Kidney epithelial cell (primary cell): ENCODE data around the gene TOMM70. TPM values are rescaled to one million over a fixed set of nuclear protein-coding genes. Genes with fewer than 3 reads are reported as not detected.

ENCODE experiments used
- DNase-seq: peaks from one replicate; pipeline ENCODE4 v3.0.0-alpha.2; 2010; ENCODE audit warnings: low read depth
- H3K27me3 ChIP-seq: 2 replicates; pipeline ENCODE4 v1.6.0; 2011; ENCODE audit warnings: low read length; ENCODE audit not compliant: control insufficient read depth, insufficient read depth
- H3K36me3 ChIP-seq: 2 replicates; pipeline ENCODE4 v1.5.1; 2011; ENCODE audit warnings: low read length; ENCODE audit not compliant: control insufficient read depth, insufficient read depth
- H3K4me3 ChIP-seq: 2 replicates; pipeline ENCODE4 v1.5.1; 2011; ENCODE audit warnings: low read depth, mild to moderate bottlenecking, control low read depth, low read length
- total RNA-seq: library from RNA; depleted of rRNA; stranded (reverse); fragments of >200 nt; gene quantifications from 2 replicates; pipeline ENCODE4 v1.2.3, GENCODE V29; 2015
- TF ChIP-seq, protein P1 (sequence below): IDR thresholded peaks from 2 replicates; pipeline ENCODE4 v1.5.1; 2011; ENCODE audit warnings: mild to moderate bottlenecking, moderate library complexity, low read length, control low read depth, inconsistent platforms; ENCODE audit not compliant: insufficient read depth, poor library complexity, severe bottlenecking

Gene TOMM70
- total RNA-seq, 1 donor from 2014 or later, result 39.1 TPM

DNA sequence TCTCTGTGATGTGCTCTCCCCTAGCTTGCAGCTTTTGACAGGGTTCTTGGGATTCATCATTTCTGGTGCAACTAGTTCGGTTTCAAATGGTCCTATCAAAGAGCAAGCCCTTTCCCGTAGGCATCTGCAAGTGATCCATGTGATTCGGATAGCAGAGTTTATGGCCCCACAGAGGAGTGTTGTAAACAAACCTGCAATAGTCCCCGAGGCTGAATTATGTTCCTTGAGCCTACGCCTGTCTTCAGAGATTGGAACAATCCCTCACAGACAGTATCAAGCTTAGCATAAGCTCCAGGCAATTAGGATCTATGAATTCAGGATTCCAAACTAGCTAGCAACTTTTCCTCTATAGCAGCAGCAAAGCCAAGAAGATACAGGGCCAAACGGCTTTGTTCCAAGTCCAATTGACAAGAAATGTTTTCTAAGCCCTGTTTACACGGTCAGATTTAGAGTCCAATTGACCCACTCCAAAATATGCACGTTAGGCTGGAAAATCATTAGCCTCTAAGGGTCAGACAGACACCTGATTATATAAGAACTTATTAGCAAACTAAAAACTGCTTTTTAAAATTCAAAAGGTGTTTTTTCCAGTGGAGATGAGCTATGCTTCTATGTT, 25.3 kb upstream of the TOMM70 start:
- Histone ChIP-seq H3K4me3 (no peak overlapping the region), H3K27me3 (no peaks in the 10 kb centered on the region), H3K36me3 (no peaks in the 10 kb centered on the region)
- TF ChIP-seq, protein P1, sequence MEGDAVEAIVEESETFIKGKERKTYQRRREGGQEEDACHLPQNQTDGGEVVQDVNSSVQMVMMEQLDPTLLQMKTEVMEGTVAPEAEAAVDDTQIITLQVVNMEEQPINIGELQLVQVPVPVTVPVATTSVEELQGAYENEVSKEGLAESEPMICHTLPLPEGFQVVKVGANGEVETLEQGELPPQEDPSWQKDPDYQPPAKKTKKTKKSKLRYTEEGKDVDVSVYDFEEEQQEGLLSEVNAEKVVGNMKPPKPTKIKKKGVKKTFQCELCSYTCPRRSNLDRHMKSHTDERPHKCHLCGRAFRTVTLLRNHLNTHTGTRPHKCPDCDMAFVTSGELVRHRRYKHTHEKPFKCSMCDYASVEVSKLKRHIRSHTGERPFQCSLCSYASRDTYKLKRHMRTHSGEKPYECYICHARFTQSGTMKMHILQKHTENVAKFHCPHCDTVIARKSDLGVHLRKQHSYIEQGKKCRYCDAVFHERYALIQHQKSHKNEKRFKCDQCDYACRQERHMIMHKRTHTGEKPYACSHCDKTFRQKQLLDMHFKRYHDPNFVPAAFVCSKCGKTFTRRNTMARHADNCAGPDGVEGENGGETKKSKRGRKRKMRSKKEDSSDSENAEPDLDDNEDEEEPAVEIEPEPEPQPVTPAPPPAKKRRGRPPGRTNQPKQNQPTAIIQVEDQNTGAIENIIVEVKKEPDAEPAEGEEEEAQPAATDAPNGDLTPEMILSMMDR, result no peak
- no peak for DNase-seq

DNA sequence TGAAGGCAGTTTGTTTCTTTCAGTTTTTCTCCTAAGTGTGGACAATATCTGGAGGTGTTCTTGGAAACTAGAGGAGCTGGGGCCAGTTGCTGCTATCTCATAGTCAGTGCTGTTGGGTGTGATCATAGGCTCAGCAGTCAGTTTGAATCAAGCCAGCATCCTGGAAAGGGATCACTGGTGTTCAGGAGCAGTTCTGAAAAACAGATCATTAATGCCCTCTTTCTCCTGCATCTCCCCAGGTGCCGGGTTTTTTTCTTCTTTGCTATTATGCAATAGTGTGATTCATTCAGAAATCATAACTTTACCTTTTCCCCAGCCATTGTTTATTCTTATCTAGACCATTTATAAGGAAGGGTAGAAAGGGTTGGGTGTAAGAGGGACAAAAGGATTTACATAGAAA, 24.4 kb upstream of the TOMM70 start:
- Histone ChIP-seq H3K4me3 (no peak overlapping the region), H3K27me3 (no peaks in the 10 kb centered on the region), H3K36me3 (no peaks in the 10 kb centered on the region)
- TF ChIP-seq, protein P1, result no peak
- no peak for DNase-seq

DNA sequence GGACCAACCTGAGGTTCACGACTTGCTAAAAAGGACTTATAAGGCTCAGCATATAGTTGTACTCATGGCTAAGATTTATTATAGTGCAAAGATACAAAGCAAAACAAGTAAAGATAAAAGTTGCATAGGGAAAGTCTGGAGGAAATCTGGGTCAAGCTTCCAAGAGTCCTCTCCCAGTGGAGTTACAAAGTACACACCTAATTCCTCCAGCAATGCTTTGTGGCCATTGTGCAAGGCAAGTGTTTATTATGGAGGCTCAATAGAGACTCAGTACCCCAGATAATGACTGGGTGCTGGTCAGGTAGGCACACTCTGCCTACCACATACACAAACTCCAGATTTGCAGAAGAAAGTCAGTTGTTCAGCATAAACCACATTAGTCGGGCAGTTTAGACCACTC, 23.4 kb upstream of the TOMM70 start:
- DNase-seq, result no peak
- TF ChIP-seq, protein P1, result no peak
- Histone ChIP-seq H3K36me3 (no peaks in the 10 kb centered on the region), H3K4me3 (no peak overlapping the region), H3K27me3 (no peaks in the 10 kb centered on the region)

DNA sequence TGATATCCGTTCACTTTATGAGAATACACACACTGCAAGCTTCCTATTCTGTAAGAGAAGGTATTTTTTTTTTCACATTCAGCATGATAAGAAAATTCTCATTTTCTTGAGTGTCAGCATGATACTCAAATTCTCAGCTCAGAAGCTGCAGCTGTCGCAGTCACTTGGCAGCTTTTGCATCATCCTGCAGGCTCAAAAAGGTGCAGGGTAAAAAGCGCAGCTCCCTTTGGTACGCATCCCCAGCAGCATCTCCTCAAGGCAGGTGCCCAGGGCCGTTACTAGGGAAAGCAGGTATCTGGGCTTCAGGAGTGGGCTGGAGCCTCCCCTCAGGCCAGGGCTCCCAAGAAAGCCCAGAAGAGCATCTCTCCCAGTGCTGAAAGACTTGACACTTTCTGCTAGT, 22.7 kb upstream of the TOMM70 start:
- TF ChIP-seq, protein P1, result no peak
- no peaks in the 10 kb centered on the region for H3K27me3 ChIP-seq
- DNase-seq, result no peak
- H3K36me3 ChIP-seq, result no peaks in the 10 kb centered on the region
- no peak overlapping the region for H3K4me3 ChIP-seq

DNA sequence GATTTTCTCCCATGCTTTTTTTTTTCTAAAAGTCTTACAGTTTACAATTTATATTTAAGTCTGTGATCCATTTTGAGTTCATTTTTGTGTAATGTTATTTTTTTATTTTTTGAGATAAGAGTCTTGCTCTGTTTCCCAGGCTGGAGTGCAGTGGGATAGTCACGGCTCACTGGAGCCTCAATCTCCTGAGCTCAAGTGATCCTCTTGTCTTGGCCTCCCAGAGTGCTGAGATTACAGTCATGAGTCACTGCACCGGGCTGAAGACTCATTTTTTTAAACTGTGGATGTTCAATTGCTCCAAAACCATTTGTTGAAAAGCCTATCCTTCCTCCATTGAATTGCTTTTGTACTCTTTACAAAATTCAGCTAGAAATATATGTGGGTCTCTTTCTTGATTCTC, 20.0 kb upstream of the TOMM70 start:
- no peak for DNase-seq
- no peaks in the 10 kb centered on the region for H3K36me3 ChIP-seq
- H3K4me3 ChIP-seq, result no peak overlapping the region
- no peaks in the 10 kb centered on the region for H3K27me3 ChIP-seq
- TF ChIP-seq, protein P1, result no peak

DNA sequence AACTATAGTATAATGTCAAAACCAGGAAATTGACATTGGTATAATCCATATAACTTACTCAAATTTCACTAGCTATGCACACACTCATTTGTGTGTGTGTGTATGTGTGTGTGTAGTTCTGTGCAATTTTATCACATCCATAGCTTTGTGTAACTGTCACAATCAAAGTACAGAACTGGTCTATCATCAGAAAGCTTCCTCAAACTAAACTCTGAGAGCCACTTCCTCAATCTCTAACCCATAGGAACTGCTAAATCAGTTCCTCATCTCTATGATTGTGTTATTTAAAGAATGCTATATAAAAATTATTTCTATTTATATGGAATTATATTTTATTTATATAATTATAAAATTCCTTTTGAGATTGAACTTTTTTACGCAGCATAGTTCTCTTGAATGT, 18.5 kb upstream of the TOMM70 start:
- Histone ChIP-seq H3K4me3 (no peak overlapping the region), H3K27me3 (no peaks in the 10 kb centered on the region), H3K36me3 (no peaks in the 10 kb centered on the region)
- no peak for DNase-seq
- TF ChIP-seq, protein P1, result no peak
